HG03108 (cell line): Measurements from ENCODE around the gene ALB.

Experiments
- ATAC-seq: cut with Tn5 transposase; IDR thresholded peaks from one replicate; pipeline ENCODE4 v1.9.1; 2021; ENCODE audit warnings: moderate library complexity; ENCODE audit not compliant: unreplicated experiment

ALB gene

DNA sequence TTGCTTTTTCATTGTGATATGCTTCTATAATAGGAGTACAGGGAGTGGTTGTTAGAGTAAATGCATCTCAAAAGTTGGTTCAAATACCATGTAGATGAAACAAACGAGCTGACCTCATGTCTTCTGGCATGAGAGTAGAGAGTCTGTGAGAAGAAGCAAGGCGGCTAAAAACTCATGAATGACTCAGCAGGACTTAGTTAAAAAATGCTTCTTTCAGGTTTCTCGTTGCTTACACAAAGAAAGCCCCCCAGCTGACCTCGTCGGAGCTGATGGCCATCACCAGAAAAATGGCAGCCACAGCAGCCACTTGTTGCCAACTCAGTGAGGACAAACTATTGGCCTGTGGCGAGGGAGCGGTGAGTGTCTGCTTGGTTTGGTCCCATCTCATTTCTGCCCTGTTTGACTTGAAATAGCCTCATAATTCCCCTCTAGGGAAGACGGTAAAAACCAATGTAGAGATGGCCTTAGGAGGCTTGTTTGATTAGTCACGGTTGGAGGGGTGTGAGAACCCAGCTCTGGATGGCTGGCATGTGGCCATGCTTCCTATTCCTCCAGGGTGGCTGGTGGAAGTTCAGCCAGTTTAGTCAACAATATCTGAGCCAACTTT lies 46.4 kb downstream of the ALB start:
- no peak for ATAC-seq

DNA sequence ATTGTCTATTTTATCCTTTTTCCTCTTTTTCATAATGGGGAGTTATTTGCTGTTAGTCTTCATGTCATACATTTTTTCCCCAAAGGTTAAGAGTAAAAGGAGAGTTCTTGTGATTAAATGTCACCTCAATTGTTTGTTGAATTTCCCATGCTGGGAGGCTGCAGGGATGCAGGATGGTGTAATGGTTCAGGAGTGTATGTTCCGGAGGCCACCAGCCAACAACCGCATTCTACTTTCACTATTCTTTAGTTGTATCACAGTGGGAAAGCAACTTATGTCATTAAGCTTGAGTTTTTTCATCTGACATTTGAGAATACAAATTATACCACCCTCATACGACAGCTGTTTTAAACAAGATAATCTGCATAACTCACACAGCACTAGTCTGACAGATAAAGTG lies 47.3 kb downstream of the ALB start:
- no peak for ATAC-seq

DNA sequence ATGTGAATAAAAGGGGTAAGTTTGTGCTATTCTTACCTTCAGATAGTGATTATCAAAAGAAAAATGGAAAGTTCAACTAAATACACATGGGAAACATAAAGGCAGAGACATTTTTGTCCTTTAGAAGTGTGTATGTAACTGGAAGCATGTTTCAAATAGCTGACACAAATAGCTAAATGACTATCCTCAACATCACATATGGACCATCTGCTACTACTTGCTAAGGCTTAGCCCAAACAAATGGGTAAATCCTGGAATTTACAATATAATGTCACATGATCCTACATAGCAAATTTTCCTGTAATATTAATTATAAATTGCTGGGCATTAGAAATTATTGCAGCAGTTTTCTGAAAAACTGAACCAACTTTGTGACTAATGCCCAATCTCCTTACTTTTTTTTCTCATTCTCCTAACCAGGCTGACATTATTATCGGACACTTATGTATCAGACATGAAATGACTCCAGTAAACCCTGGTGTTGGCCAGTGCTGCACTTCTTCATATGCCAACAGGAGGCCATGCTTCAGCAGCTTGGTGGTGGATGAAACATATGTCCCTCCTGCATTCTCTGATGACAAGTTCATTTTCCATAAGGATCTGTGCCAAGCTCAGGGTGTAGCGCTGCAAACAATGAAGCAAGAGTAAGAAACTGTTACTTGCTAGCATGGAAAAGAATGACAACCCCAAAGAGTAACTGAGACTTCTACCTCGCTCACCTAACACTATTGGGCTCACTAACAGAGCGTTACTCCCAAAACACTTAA lies 48.1 kb downstream of the ALB start:
- no peak for ATAC-seq

DNA sequence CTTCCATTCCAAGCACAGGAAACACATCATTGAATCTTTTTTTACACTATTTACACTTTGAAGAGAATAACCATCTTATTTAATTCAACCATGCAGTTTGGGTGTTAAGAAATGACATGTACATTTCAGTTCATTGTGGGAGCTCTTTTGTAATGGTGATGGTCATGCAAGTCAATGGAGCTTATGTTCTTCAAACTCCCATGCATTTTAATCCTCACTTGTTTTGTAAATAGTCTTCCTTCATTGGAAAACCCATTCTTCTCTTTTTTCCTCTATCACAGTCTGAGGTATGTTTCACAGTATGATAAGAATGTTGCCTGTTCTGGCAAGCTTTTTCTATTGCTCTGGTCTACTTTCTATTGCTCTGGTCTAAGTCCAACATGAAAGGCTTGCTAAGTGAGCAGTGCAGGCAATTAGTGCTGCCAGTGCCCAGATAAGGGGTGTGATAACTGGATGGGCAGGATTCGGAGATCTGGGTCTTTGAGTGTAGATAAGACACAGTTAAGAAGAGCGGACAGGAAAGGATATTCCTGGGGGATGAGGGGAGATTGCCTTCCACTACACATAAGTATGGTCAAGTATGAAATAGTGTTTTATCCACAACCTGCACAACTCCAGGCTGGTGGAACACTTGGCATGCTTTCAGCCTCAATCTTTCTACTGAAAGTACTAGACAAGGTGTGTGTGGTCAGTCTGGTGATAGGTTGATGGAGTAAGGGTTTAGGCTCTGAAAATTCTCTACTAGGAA lies 49.0 kb downstream of the ALB start:
- no peak for ATAC-seq

DNA sequence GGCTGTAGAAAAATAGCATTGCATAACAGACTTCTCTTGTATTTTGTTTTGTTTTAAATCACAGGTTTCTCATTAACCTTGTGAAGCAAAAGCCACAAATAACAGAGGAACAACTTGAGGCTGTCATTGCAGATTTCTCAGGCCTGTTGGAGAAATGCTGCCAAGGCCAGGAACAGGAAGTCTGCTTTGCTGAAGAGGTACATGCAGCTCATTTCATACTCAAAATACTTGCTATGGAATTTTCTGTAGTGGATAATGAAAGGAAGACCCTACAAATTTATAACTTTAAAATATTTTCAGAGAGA lies 49.6 kb downstream of the ALB start:
- no peak for ATAC-seq

DNA sequence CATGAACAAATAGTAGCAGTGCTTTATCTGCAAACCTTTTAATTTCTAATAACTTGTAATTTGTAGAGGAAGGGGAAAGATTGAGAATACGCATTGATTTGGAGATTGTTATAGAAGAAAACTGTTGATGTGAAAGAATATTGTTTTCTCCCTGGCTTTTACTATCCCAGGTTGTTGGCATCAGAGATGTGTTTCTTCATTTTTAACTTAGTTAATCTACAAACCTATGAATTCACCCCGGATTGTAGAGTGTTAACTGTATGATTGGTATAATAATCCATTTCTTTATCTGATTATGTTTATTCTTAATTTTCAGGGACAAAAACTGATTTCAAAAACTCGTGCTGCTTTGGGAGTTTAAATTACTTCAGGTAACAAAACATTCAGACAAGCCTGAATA lies 50.8 kb downstream of the ALB start:
- ATAC-seq, result no peak

DNA sequence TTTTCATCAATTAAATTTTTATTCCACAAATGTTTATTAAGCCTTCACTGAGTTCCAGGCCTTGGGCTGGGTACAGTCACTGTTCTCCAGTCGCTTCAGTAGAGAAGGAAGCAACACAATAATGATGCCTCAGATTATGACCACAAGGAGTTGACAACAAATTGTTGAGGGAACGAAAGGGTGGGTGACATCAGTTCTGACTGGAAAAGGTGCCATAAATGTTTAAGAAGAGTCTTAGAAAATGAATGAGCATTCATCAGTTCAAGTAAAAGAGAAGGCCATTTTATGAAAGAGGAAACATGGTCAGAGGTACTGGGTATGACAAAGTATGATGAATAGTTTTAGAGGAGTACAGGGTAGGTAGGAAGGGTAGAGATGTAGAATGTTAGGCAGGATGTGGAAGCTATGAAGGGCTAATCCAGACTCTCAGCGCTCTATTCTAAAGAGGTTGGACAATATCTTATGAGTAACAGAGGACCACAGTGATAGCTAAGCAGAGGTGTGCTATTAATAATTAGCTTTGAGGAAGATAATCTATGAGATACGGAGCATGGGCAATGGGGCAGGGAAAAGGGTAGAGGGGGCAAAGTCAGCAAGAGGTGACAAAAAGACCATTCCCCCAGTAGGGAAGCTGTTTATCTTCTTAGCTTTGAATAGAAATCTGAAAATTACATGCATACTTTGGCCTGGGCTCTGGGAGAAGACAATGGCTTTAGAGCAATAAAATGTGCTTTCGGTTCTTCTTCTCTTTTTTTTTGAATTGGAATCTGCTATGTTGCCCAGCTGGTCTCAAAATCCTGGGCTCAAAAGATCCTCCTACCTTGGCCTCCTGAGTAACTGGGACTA lies 52.3 kb downstream of the ALB start:
- no peak for ATAC-seq

DNA sequence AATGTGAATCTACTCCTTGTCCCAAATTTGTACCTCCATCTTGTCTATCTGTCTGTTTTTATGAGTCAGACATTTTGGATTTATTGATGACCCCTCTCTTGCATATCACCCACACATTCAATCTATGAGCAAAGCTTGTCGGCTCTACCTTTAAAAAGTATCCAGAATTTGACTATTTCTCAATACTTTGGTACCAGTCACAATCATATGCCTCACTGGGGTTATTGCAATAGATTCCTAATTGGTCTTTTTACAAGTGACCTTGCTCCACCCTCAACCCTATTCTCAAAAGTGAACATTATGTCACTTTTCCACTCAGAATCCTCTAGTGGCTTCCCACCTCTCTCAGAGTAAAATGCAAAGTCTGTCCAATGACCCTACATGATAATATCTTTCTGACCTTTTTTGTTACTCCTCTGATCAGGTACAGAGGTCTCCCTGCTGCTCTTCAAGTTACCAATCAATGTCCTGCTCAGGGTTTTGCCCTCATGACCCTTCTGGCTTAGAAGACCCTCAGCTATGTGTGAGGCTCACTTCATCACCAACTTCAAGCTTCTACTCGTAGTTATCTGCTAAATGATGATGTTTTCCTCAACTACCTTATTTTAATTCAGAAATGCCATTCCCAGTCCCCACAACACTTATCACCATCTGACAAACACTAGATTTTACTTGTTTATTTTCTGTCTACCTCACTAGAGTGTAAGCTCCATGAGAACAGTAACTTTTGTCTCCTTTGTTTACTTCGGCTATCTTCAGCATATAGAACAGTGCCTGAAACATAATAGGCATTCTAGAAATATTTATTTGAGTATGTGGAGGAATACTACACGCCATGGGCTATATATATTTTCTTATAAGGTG lies 54.3 kb downstream of the ALB start:
- ATAC-seq, result no peak

DNA sequence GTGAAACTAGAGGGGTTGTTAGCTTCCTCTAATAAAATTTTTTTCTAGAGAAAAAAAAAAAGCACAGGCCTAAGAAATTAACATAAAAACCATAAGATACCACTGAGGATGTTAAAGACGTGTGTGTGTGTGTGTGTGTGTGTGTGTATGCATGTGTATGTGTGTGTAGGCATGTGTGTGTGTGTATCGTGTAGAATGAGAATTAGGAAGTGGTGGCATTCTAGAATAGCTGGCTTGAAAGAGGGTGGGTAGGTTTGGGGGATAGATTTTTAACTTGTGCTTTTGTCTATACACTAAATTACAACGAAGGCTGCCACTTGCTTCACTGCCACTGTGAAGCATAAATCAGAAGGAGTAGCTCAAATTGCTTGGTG lies 54.9 kb downstream of the ALB start:
- ATAC-seq, result no peak

DNA sequence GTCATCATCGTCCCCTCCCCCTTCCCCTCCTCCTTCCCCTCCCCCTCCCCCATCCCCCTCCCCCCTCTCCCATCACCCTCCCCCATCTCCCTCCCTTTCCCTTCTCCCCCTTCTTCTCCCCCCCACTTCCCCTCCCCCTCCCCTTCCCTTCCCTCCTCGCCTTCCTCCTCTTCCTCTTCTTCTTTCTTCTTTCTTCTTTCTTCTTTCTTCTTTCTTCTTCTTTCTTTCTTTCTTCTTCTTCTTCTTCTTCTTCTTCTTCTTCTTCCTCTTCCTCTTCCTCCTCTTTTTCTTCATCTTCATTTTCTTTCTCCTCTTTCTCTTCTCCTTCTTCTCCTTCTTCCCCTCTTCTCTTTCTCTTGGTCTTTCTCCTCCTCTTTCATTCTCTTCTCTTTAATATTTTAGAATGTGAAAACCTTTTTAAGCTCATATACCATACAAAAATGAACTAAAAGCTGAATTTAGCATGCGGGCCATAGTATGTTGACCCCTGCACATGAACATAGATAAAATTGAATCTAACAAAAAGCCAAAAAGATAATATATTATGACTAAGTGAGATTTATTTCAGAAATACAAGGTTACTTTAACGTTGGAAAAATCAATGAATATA lies 56.9 kb downstream of the ALB start:
- no peak for ATAC-seq

DNA sequence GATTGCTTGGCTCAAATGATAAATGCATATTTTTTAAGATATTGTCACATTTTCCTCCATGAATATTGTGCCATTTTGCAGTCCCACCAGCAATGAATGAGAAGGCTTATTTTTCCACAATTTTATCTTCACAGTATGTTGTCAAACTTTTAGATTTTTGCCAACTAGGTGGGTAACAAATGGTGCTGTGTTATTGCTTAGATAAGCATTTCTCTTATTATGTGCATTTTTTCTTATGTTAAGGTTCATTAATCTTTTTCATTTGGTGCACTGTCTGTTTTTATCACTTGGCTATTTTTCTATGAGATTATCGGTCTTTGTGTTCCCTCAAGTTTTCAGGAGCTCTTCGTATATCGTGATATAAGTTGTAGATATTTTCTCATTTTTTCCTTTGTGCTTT lies 64.1 kb downstream of the ALB start:
- ATAC-seq, result no peak

DNA sequence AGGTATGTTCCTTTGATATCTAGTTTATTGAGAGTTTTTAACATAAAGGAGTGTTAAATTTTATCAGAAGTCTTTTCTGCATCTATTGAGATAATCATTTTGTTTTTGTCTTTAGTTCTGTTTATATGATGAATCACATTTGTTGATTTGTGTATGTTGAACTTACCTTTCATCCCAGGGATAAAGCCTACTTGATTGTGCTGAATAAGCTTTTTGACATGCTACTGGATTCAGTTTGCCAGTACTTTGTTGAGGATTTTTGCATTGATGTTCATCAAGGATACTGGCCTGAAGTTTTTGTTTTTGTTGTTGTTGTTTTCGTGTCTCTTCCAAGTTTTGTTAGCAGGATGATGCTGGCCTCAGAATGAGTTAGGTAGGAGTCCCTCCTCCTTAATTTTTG lies 66.6 kb downstream of the ALB start:
- no peak for ATAC-seq
